DOHH2 (cell line): ENCODE measurements around the gene CGB3.
"Not testable (repeated sequence)": the region's sequence is repeated elsewhere in the genome, so short reads cannot be mapped to it uniquely, and the experiment has no call there.

ENCODE experiments used
- CTCF ChIP-seq: fragments of 200-600 bp; sonication (generic); IDR thresholded peaks from one replicate; pipeline ENCODE4 v1.5.1; 2014; ENCODE audit warnings: antibody characterized with exemption, mild to moderate bottlenecking, low read depth, low read length; ENCODE audit not compliant: poor library complexity, severe bottlenecking
- EZH2phosphoT487 ChIP-seq: fragments of 200-600 bp; sonication (generic); IDR thresholded peaks from 2 replicates; pipeline ENCODE4 v1.6.1; 2017; ENCODE audit warnings: borderline replicate concordance, mild to moderate bottlenecking, antibody characterized with exemption, low read length, moderate library complexity, mixed read lengths

GRCh38 chr19:49025088-49025487 is 955 bp upstream of the CGB3 start:
- not testable (repeated sequence) for TF ChIP-seq CTCF, EZH2phosphoT487
